DOHH2 (cell line): ENCODE measurements around the gene SLC8A1.

Experiments used
- H3F3A ChIP-seq: fragments of 200-600 bp; sonication (generic), shearing (Covaris generic); 2 replicates; pipeline ENCODE4 v1.6.0; 2016; ENCODE audit warnings: antibody characterized with exemption, mild to moderate bottlenecking; ENCODE audit not compliant: control insufficient read depth, insufficient read depth
- H3K27ac ChIP-seq: fragments of 200-600 bp; sonication (generic); 2 replicates; pipeline ENCODE4 v1.5.1; 2014; ENCODE audit warnings: low read depth, mild to moderate bottlenecking, low read length, moderate library complexity
- H3K27me3 ChIP-seq: fragments of 200-600 bp; sonication (generic); 2 replicates; pipeline ENCODE4 v1.6.1; 2014; ENCODE audit warnings: mild to moderate bottlenecking, low read length, mixed read lengths; ENCODE audit not compliant: control insufficient read depth
- H3K36me3 ChIP-seq: fragments of 200-600 bp; sonication (generic); 2 replicates; pipeline ENCODE4 v1.6.1; 2014; ENCODE audit warnings: mild to moderate bottlenecking, low read length, moderate library complexity, mixed read lengths; ENCODE audit not compliant: control insufficient read depth
- H3K4me1 ChIP-seq: fragments of 200-600 bp; sonication (generic); 2 replicates; pipeline ENCODE4 v1.6.1; 2014; ENCODE audit warnings: mild to moderate bottlenecking, low read length, mixed read lengths; ENCODE audit not compliant: control insufficient read depth
- H3K4me2 ChIP-seq: fragments of 200-600 bp; sonication (generic); 2 replicates; pipeline ENCODE4 v1.6.0; 2014; ENCODE audit warnings: mild to moderate bottlenecking, low read length, moderate library complexity
- H3K4me3 ChIP-seq: fragments of 200-600 bp; sonication (generic); 2 replicates; pipeline ENCODE4 v1.5.1; 2014; ENCODE audit warnings: mild to moderate bottlenecking, low read length, mixed read lengths
- H3K79me2 ChIP-seq: fragments of 200-600 bp; sonication (generic); 2 replicates; pipeline ENCODE4 v1.6.1; 2014; ENCODE audit warnings: mild to moderate bottlenecking, low read length, mixed read lengths; ENCODE audit not compliant: control insufficient read depth
- H3K9me2 ChIP-seq: fragments of 200-600 bp; sonication (generic); replicated peaks from 2 replicates; pipeline ENCODE4 v1.6.1; 2014; ENCODE audit warnings: mild to moderate bottlenecking, low read length, mixed read lengths; ENCODE audit not compliant: control insufficient read depth
- H3K9me3 ChIP-seq: fragments of 200-600 bp; sonication (generic); 2 replicates; pipeline ENCODE4 v1.6.1; 2014; ENCODE audit warnings: antibody characterized with exemption, low read length, mixed read lengths; ENCODE audit not compliant: control insufficient read depth, insufficient read depth
- H4K20me1 ChIP-seq: fragments of 200-600 bp; sonication (generic); 2 replicates; pipeline ENCODE4 v1.6.0; 2014; ENCODE audit warnings: low read depth, mild to moderate bottlenecking, antibody characterized with exemption, low read length, moderate library complexity; ENCODE audit not compliant: control insufficient read depth, insufficient read depth
- CTCF ChIP-seq: fragments of 200-600 bp; sonication (generic); IDR thresholded peaks from one replicate; pipeline ENCODE4 v1.5.1; 2014; ENCODE audit warnings: antibody characterized with exemption, mild to moderate bottlenecking, low read depth, low read length; ENCODE audit not compliant: poor library complexity, severe bottlenecking
- EZH2phosphoT487 ChIP-seq: fragments of 200-600 bp; sonication (generic); IDR thresholded peaks from 2 replicates; pipeline ENCODE4 v1.6.1; 2017; ENCODE audit warnings: borderline replicate concordance, mild to moderate bottlenecking, antibody characterized with exemption, low read length, moderate library complexity, mixed read lengths

The SLC8A1 gene

GRCh38 chr2:40434731-40435271, 17.1 kb downstream of the SLC8A1 start:
- Histone ChIP-seq H4K20me1 (no peaks in the 10 kb centered on the region), H3K27ac (no peak overlapping the region), H3K36me3 (peaks cover 14% of the 10 kb centered on the region), H3K9me2 (no peaks in the 10 kb centered on the region), H3K27me3 (no peaks in the 10 kb centered on the region), H3K4me2 (no peak overlapping the region), H3K79me2 (peaks cover 95% of the 10 kb centered on the region), H3K4me3 (no peak overlapping the region), H3K9me3 (no peaks in the 10 kb centered on the region), H3K4me1 (peaks cover 12% of the 10 kb centered on the region), H3F3A (no peaks in the 10 kb centered on the region)
- TF ChIP-seq EZH2phosphoT487 = no peak
- no peak for TF ChIP-seq CTCF

GRCh38 chr2:40433736-40434135, 18.2 kb downstream of the SLC8A1 start:
- no peaks in the 10 kb centered on the region for H3K27me3 ChIP-seq
- H3K79me2 ChIP-seq = peaks cover 95% of the 10 kb centered on the region
- TF ChIP-seq EZH2phosphoT487 (no peak), CTCF (no peak)
- H3K4me2 ChIP-seq = no peak overlapping the region
- H3K9me2 ChIP-seq = no peaks in the 10 kb centered on the region
- H3K4me1 ChIP-seq = peaks cover 9% of the 10 kb centered on the region
- H3K9me3 ChIP-seq = no peaks in the 10 kb centered on the region
- no peak overlapping the region for H3K4me3 ChIP-seq
- no peaks in the 10 kb centered on the region for H3F3A ChIP-seq
- no peaks in the 10 kb centered on the region for H4K20me1 ChIP-seq
- no peak overlapping the region for H3K27ac ChIP-seq
- peaks cover 25% of the 10 kb centered on the region for H3K36me3 ChIP-seq

GRCh38 chr2:40432921-40433483, 18.9 kb downstream of the SLC8A1 start:
- no peak overlapping the region for H3K27ac ChIP-seq
- peaks cover 9% of the 10 kb centered on the region for H3K4me1 ChIP-seq
- H4K20me1 ChIP-seq = no peaks in the 10 kb centered on the region
- no peak overlapping the region for H3K4me2 ChIP-seq
- H3K79me2 ChIP-seq = peaks cover 92% of the 10 kb centered on the region
- no peaks in the 10 kb centered on the region for H3K9me2 ChIP-seq
- H3K27me3 ChIP-seq = no peaks in the 10 kb centered on the region
- H3K36me3 ChIP-seq = peaks cover 30% of the 10 kb centered on the region
- TF ChIP-seq CTCF = no peak
- no peak for TF ChIP-seq EZH2phosphoT487
- H3K9me3 ChIP-seq = no peaks in the 10 kb centered on the region
- H3F3A ChIP-seq = no peaks in the 10 kb centered on the region
- H3K4me3 ChIP-seq = no peak overlapping the region

- peaks cover 30% of the 10 kb centered on the region for H3K36me3 ChIP-seq
- no peak for TF ChIP-seq EZH2phosphoT487
- no peak for TF ChIP-seq CTCF
- H3K4me3 ChIP-seq = no peak overlapping the region
- H4K20me1 ChIP-seq = no peaks in the 10 kb centered on the region
- H3K4me2 ChIP-seq = no peak overlapping the region
- H3K9me3 ChIP-seq = no peaks in the 10 kb centered on the region
- no peak overlapping the region for H3K27ac ChIP-seq
- H3K27me3 ChIP-seq = no peaks in the 10 kb centered on the region
- H3F3A ChIP-seq = no peaks in the 10 kb centered on the region
- peaks cover 89% of the 10 kb centered on the region for H3K79me2 ChIP-seq
- H3K9me2 ChIP-seq = no peaks in the 10 kb centered on the region
- peaks cover 9% of the 10 kb centered on the region for H3K4me1 ChIP-seq
Measured at GRCh38 chr2:40431600-40431955, 20.3 kb downstream of the SLC8A1 start.
